Mesenchymal stem cell (in vitro differentiated cells and primary cell): ENCODE results near the gene PTGES2.

Experiments used
- DNase-seq: peaks from one replicate; pipeline ENCODE4 v3.0.0-alpha.2; 2013
- H2AFZ ChIP-seq: one replicate; pipeline ENCODE4 v1.6.1; 2013; ENCODE audit warnings: low read depth, mild to moderate bottlenecking, control low read depth, inconsistent platforms, low read length, moderate library complexity
- H2AK5ac ChIP-seq: 2 replicates; pipeline ENCODE4 v1.6.1; 2013; ENCODE audit warnings: low read length, moderate library complexity, mild to moderate bottlenecking, inconsistent platforms; ENCODE audit not compliant: severe bottlenecking
- H2BK120ac ChIP-seq: one replicate; pipeline ENCODE4 v1.6.1; 2013; ENCODE audit warnings: low read depth, mild to moderate bottlenecking, inconsistent platforms, low read length, moderate library complexity
- H2BK12ac ChIP-seq, 2 experiments: one replicate each; pipeline ENCODE4 v1.6.1; 2013; ENCODE audit warnings: inconsistent platforms in 2 of 2, low read length in 2 of 2, mild to moderate bottlenecking in 2 of 2, moderate library complexity in 2 of 2, control low read depth in 1 of 2
- H2BK15ac ChIP-seq: one replicate; pipeline ENCODE4 v1.6.1; 2013; ENCODE audit warnings: mild to moderate bottlenecking, low read depth, inconsistent platforms; ENCODE audit not compliant: poor library complexity, severe bottlenecking
- H2BK5ac ChIP-seq: 2 replicates; pipeline ENCODE4 v1.6.1; 2013; ENCODE audit warnings: low read depth, mild to moderate bottlenecking, low read length, control low read depth, inconsistent platforms; ENCODE audit not compliant: poor library complexity, severe bottlenecking
- H3K14ac ChIP-seq, 2 experiments: one replicate each; pipeline ENCODE4 v1.6.1; 2013; ENCODE audit warnings: inconsistent platforms in 2 of 2, low read length in 2 of 2, control low read depth in 1 of 2, mild to moderate bottlenecking in 1 of 2, moderate library complexity in 1 of 2
- H3K18ac ChIP-seq, 2 experiments: one replicate each; pipeline ENCODE4 v1.6.1; 2013; ENCODE audit warnings: inconsistent platforms in 2 of 2, low read length in 2 of 2, control low read depth in 1 of 2, low read depth in 1 of 2, mild to moderate bottlenecking in 1 of 2
- H3K23ac ChIP-seq, 2 experiments: one replicate each; pipeline ENCODE4 v1.6.1; 2013; ENCODE audit warnings: inconsistent platforms in 2 of 2, low read length in 2 of 2, mild to moderate bottlenecking in 2 of 2, moderate library complexity in 2 of 2, control low read depth in 1 of 2
- H3K27ac ChIP-seq: 2 replicates; pipeline ENCODE4 v1.5.1; 2013; ENCODE audit warnings: mild to moderate bottlenecking, moderate library complexity, low read length, control low read depth, inconsistent platforms; ENCODE audit not compliant: poor library complexity, severe bottlenecking
- H3K27me3 ChIP-seq, 2 experiments: 2 replicates each; pipeline versions ENCODE4 v1.6.1 to v1.7.0; 2013; ENCODE audit warnings: low read length in 2 of 2, mild to moderate bottlenecking in 2 of 2, moderate library complexity in 2 of 2, control low read depth in 1 of 2, inconsistent platforms in 1 of 2; ENCODE audit not compliant: control insufficient read depth in 1 of 2, insufficient read depth in 1 of 2
- H3K36me3 ChIP-seq, 2 experiments: 2 replicates each; pipeline versions ENCODE4 v1.6.1 to v1.7.0; 2013; ENCODE audit warnings: low read length in 2 of 2, control low read depth in 1 of 2, inconsistent platforms in 1 of 2, low read depth in 1 of 2, mild to moderate bottlenecking in 1 of 2; ENCODE audit not compliant: insufficient read depth in 2 of 2, control insufficient read depth in 1 of 2
- H3K4ac ChIP-seq, 2 experiments: one replicate each; pipeline ENCODE4 v1.6.1; 2013; ENCODE audit warnings: inconsistent platforms in 2 of 2, low read length in 2 of 2, mild to moderate bottlenecking in 2 of 2, moderate library complexity in 2 of 2, control low read depth in 1 of 2, low read depth in 1 of 2
- H3K4me1 ChIP-seq: 2 replicates; pipeline ENCODE4 v1.6.1; 2013; ENCODE audit warnings: low read depth, low read length, control low read depth; ENCODE audit not compliant: control insufficient read depth, insufficient read depth
- H3K4me2 ChIP-seq: 2 replicates; pipeline ENCODE4 v1.6.1; 2013; ENCODE audit warnings: low read length, mild to moderate bottlenecking, inconsistent platforms; ENCODE audit not compliant: poor library complexity, severe bottlenecking
- H3K4me3 ChIP-seq, 2 experiments: 2 replicates each; pipeline versions ENCODE4 v1.5.1 to v1.7.0; 2013; ENCODE audit warnings: low read length in 2 of 2, mild to moderate bottlenecking in 2 of 2, control low read depth in 1 of 2, low read depth in 1 of 2; ENCODE audit not compliant: insufficient read depth in 1 of 2
- H3K79me1 ChIP-seq: replicated peaks from 2 replicates; pipeline ENCODE4 v1.6.1; 2013; ENCODE audit warnings: mild to moderate bottlenecking, control low read depth, low read length, inconsistent platforms; ENCODE audit not compliant: poor library complexity, severe bottlenecking
- H3K9ac ChIP-seq: 2 replicates; pipeline ENCODE4 v1.7.0; 2013; ENCODE audit warnings: mild to moderate bottlenecking, low read length, moderate library complexity
- H3K9me3 ChIP-seq: 2 replicates; pipeline ENCODE4 v1.7.0; 2013; ENCODE audit warnings: mild to moderate bottlenecking, low read length; ENCODE audit not compliant: control insufficient read depth
- H4K8ac ChIP-seq: one replicate; pipeline ENCODE4 v1.6.1; 2013; ENCODE audit warnings: inconsistent platforms, mild to moderate bottlenecking, low read length, moderate library complexity
- H4K91ac ChIP-seq: one replicate; pipeline ENCODE4 v1.6.1; 2013; ENCODE audit warnings: mild to moderate bottlenecking, low read length, inconsistent platforms
- WGBS: methylation state at CpG from one replicate; pipeline ENCODE4 v1.1.7; 2013; ENCODE audit warnings: mixed read lengths; 5-methylcytosine and 5-hydroxymethylcytosine counted together

PTGES2 gene

GRCh38 chr9:128169925-128170324, 42.4 kb upstream of the PTGES2 start:
- H2BK12ac ChIP-seq: no peak overlapping the region
- H4K91ac ChIP-seq: no peak overlapping the region
- no peak overlapping the region for H3K4me3 ChIP-seq
- no peaks in the 10 kb centered on the region for H3K27me3 ChIP-seq
- H3K4me1 ChIP-seq: peaks cover 4% of the 10 kb centered on the region
- no peak overlapping the region for H3K9ac ChIP-seq
- H3K4me2 ChIP-seq: no peak overlapping the region
- no peak overlapping the region for H3K23ac ChIP-seq
- peaks cover 21% of the 10 kb centered on the region for H3K79me1 ChIP-seq
- H2BK120ac ChIP-seq: no peak overlapping the region
- no peak for DNase-seq
- H3K9me3 ChIP-seq: no peaks in the 10 kb centered on the region
- no peak overlapping the region for H3K14ac ChIP-seq
- no peak overlapping the region for H2BK15ac ChIP-seq
- H3K18ac ChIP-seq: no peak overlapping the region
- H2AK5ac ChIP-seq: no peak overlapping the region
- 98% methylated on average over 7 of the region's 8 CpGs for WGBS
- H4K8ac ChIP-seq: no peak overlapping the region
- H3K4ac ChIP-seq: no peak overlapping the region
- H3K36me3 ChIP-seq: peaks cover 59 to 76% of the 10 kb centered on the region in 2 experiments
- no peak overlapping the region for H3K27ac ChIP-seq
- H2AFZ ChIP-seq: no peak overlapping the region
- H2BK5ac ChIP-seq: no peak overlapping the region

GRCh38 chr9:128169492-128169891, 42.0 kb upstream of the PTGES2 start:
- Histone ChIP-seq H3K9me3 (no peaks in the 10 kb centered on the region), H3K4ac (no peak overlapping the region), H3K14ac (no peak overlapping the region), H3K23ac (no peak overlapping the region), H2AK5ac (no peak overlapping the region), H2BK12ac (no peak overlapping the region), H2BK120ac (no peak overlapping the region), H2BK5ac (no peak overlapping the region), H3K27ac (no peak overlapping the region), H4K91ac (no peak overlapping the region), H3K27me3 (no peaks in the 10 kb centered on the region), H3K9ac (no peak overlapping the region), H3K4me3 (no peak overlapping the region), H3K36me3 (peaks cover 63 to 76% of the 10 kb centered on the region in 2 experiments), H2AFZ (no peak overlapping the region), H4K8ac (no peak overlapping the region), H3K18ac (no peak overlapping the region), H3K79me1 (peaks cover 21% of the 10 kb centered on the region), H3K4me2 (no peak overlapping the region), H2BK15ac (no peak overlapping the region), H3K4me1 (peaks cover 4% of the 10 kb centered on the region)
- 97% methylated on average over 8 of the region's 8 CpGs for WGBS
- DNase-seq: no peak

GRCh38 chr9:128168731-128169308, 41.3 kb upstream of the PTGES2 start:
- Histone ChIP-seq H3K9ac (no peak overlapping the region), H2AFZ (no peak overlapping the region), H2BK120ac (no peak overlapping the region), H4K8ac (no peak overlapping the region), H3K4ac (no peak overlapping the region), H3K36me3 (peaks cover 65 to 77% of the 10 kb centered on the region in 2 experiments), H3K27me3 (no peaks in the 10 kb centered on the region), H3K9me3 (no peaks in the 10 kb centered on the region), H3K23ac (no peak overlapping the region), H2BK5ac (no peak overlapping the region), H3K14ac (no peak overlapping the region), H3K27ac (no peak overlapping the region), H4K91ac (no peak overlapping the region), H3K79me1 (peaks cover 19% of the 10 kb centered on the region), H3K18ac (no peak overlapping the region), H3K4me2 (no peak overlapping the region), H2AK5ac (no peak overlapping the region), H2BK15ac (no peak overlapping the region), H3K4me3 (no peak overlapping the region), H2BK12ac (no peak overlapping the region), H3K4me1 (peaks cover 4% of the 10 kb centered on the region)
- WGBS: 96% methylated on average over 8 of the region's 8 CpGs
- no peak for DNase-seq

- peaks cover 5% of the 10 kb centered on the region for H3K4me1 ChIP-seq
- WGBS: 95% methylated on average over 3 of the region's 4 CpGs
- H4K91ac ChIP-seq: no peak overlapping the region
- H3K4me2 ChIP-seq: no peak overlapping the region
- H3K9ac ChIP-seq: no peak overlapping the region
- DNase-seq: no peak
- no peak overlapping the region for H2AK5ac ChIP-seq
- H2BK120ac ChIP-seq: no peak overlapping the region
- no peak overlapping the region for H3K27ac ChIP-seq
- H3K9me3 ChIP-seq: no peaks in the 10 kb centered on the region
- peaks cover 27% of the 10 kb centered on the region for H3K79me1 ChIP-seq
- H3K27me3 ChIP-seq: no peaks in the 10 kb centered on the region
- no peak overlapping the region for H3K23ac ChIP-seq
- H4K8ac ChIP-seq: no peak overlapping the region
- H3K18ac ChIP-seq: no peak overlapping the region
- H2AFZ ChIP-seq: no peak overlapping the region
- no peak overlapping the region for H3K4me3 ChIP-seq
- H2BK5ac ChIP-seq: no peak overlapping the region
- H3K14ac ChIP-seq: no peak overlapping the region
- no peak overlapping the region for H2BK15ac ChIP-seq
- no peak overlapping the region for H2BK12ac ChIP-seq
- peaks cover 76 to 82% of the 10 kb centered on the region in 2 experiments for H3K36me3 ChIP-seq
- H3K4ac ChIP-seq: no peak overlapping the region
These were observed 39.7 kb upstream of the PTGES2 start for GRCh38 chr9:128167209-128167608.
